Liver (tissue), 9 donors: ENCODE data around the gene LINC01488. TPM values are rescaled to one million over a fixed set of nuclear protein-coding genes. Genes with fewer than 3 reads are reported as not detected.

Experiments used
- DNase-seq: peaks from one replicate; pipeline ENCODE4 v3.0.0-alpha.2; 2017; ENCODE audit warnings: low spot score
- H3K27ac ChIP-seq, 2 donors: one replicate each; pipeline ENCODE4 v1.7.0; 2013; ENCODE audit warnings: inconsistent platforms in 2 of 2, low read length in 2 of 2, control low read depth in 1 of 2, low read depth in 1 of 2, mild to moderate bottlenecking in 1 of 2
- H3K27me3 ChIP-seq, 4 donors: one replicate each; pipeline versions ENCODE4 v1.6.1 to v1.7.0; 2013; ENCODE audit warnings: low read length in 3 of 4, inconsistent platforms in 1 of 4, mild to moderate bottlenecking in 1 of 4, moderate library complexity in 1 of 4; ENCODE audit not compliant: control insufficient read depth in 4 of 4, insufficient read depth in 4 of 4
- H3K36me3 ChIP-seq, 4 donors: one replicate each; pipeline versions ENCODE4 v1.6.1 to v1.7.0; 2013; ENCODE audit warnings: low read length in 3 of 4, mild to moderate bottlenecking in 3 of 4, low read depth in 1 of 4, moderate library complexity in 1 of 4; ENCODE audit not compliant: control insufficient read depth in 4 of 4, insufficient read depth in 3 of 4
- H3K4me1 ChIP-seq, 4 donors: one replicate each; pipeline versions ENCODE4 v1.6.1 to v1.7.0; 2013; ENCODE audit warnings: low read length in 3 of 4, mild to moderate bottlenecking in 3 of 4, moderate library complexity in 1 of 4; ENCODE audit not compliant: control insufficient read depth in 4 of 4, insufficient read depth in 4 of 4
- H3K4me3 ChIP-seq, 3 donors: one replicate each; pipeline versions ENCODE4 v1.6.1 to v1.7.0; 2013; ENCODE audit warnings: low read length in 3 of 3, control low read depth in 1 of 3, low read depth in 1 of 3, mild to moderate bottlenecking in 1 of 3
- H3K9ac ChIP-seq, 2 donors: one replicate each; pipeline ENCODE4 v1.7.0; 2013; ENCODE audit warnings: low read length in 2 of 2, mild to moderate bottlenecking in 2 of 2, moderate library complexity in 2 of 2, control low read depth in 1 of 2, low read depth in 1 of 2
- H3K9me3 ChIP-seq, 4 donors: one replicate each; pipeline versions ENCODE4 v1.6.1 to v1.7.0; 2013; ENCODE audit warnings: low read length in 3 of 4; ENCODE audit not compliant: control insufficient read depth in 4 of 4
- FOXA1 ChIP-seq: IDR thresholded peaks from 2 replicates; pipeline ENCODE4 v1.6.1; 2016; ENCODE audit warnings: antibody characterized with exemption
- HNF4G ChIP-seq: IDR thresholded peaks from 2 replicates; pipeline ENCODE4 v1.6.1; 2016; ENCODE audit warnings: antibody characterized with exemption
- JUND ChIP-seq, 2 donors: IDR thresholded peaks; 2 replicates each; pipeline ENCODE4 v1.6.1; 2016; ENCODE audit warnings: antibody characterized with exemption in 2 of 2
- NR2F2 ChIP-seq: IDR thresholded peaks from 2 replicates; pipeline ENCODE4 v1.6.1; 2016; ENCODE audit warnings: antibody characterized with exemption
- RAD21 ChIP-seq, 2 donors: IDR thresholded peaks; 2 replicates each; pipeline ENCODE4 v1.6.1; 2016; ENCODE audit warnings: antibody characterized with exemption in 2 of 2, mild to moderate bottlenecking in 2 of 2
- RXRA ChIP-seq, 2 donors: IDR thresholded peaks; 2 replicates each; pipeline ENCODE4 v1.6.1; 2017 to 2018; ENCODE audit warnings: antibody characterized with exemption in 2 of 2, mild to moderate bottlenecking in 1 of 2
- SP1 ChIP-seq: IDR thresholded peaks from 2 replicates; pipeline ENCODE4 v1.6.1; 2018; ENCODE audit warnings: antibody characterized with exemption, mild to moderate bottlenecking
- TAF1 ChIP-seq: conservative IDR thresholded peaks from 2 replicates; pipeline ENCODE4 v1.6.1; 2016; ENCODE audit warnings: antibody characterized with exemption, mild to moderate bottlenecking
- YY1 ChIP-seq: IDR thresholded peaks from 2 replicates; pipeline ENCODE4 v1.6.1; 2016; ENCODE audit warnings: antibody characterized with exemption, mild to moderate bottlenecking
- WGBS: extraction: QIAGEN DNeasy Blood & Tissue Kit; methylation state at CpG from one replicate; pipeline ENCODE4 v1.1.7; 2013; 5-methylcytosine and 5-hydroxymethylcytosine counted together
- polyA plus RNA-seq, 2 donors: library from polyadenylated mRNA; stranded (reverse) in 1 of 2; unstranded in 1 of 2; fragments of 200-250 nt in 1 of 2; fragments of >200 nt in 1 of 2; fragmentation: Nextera tagmentation in 1 of 2; extraction: Ambion mirVana in 1 of 2; gene quantifications; one replicate each; pipeline versions ENCODE4 v1.2.1 to v1.2.3, GENCODE V29; 2013 to 2015
- total RNA-seq, 2 donors: library from RNA; depleted of rRNA; stranded (reverse); fragments of >200 nt; gene quantifications; one replicate each; pipeline ENCODE4 v1.2.3, GENCODE V29; 2014
- TF ChIP-seq, protein P1 (sequence below): IDR thresholded peaks from 2 replicates; pipeline ENCODE4 v1.6.1; 2016; ENCODE audit warnings: antibody characterized with exemption, mild to moderate bottlenecking
- TF ChIP-seq, protein P2 (sequence below): IDR thresholded peaks from 2 replicates; pipeline ENCODE4 v1.6.1; 2016; ENCODE audit warnings: antibody characterized with exemption
- TF ChIP-seq, protein P3 (sequence below): IDR thresholded peaks from 2 replicates; pipeline ENCODE4 v1.6.1; 2016; ENCODE audit warnings: antibody characterized with exemption
- TF ChIP-seq, protein P4 (sequence below): fragments of 150-350 bp; IDR thresholded peaks from 2 replicates; pipeline ENCODE4 v1.5.1; 2017; ENCODE audit warnings: improper control_type of control experiment, low read depth, low read length; ENCODE audit not compliant: missing input control
- donor health status: healthy.
- donor health status: healthy.
- donor health status: healthy.
- donor health status: healthy.
- donor health status: healthy.

Gene LINC01488
- total and polyA plus RNA-seq, 4 donors: 0.05 to 2.3 (median 0.60) TPM

DNA sequence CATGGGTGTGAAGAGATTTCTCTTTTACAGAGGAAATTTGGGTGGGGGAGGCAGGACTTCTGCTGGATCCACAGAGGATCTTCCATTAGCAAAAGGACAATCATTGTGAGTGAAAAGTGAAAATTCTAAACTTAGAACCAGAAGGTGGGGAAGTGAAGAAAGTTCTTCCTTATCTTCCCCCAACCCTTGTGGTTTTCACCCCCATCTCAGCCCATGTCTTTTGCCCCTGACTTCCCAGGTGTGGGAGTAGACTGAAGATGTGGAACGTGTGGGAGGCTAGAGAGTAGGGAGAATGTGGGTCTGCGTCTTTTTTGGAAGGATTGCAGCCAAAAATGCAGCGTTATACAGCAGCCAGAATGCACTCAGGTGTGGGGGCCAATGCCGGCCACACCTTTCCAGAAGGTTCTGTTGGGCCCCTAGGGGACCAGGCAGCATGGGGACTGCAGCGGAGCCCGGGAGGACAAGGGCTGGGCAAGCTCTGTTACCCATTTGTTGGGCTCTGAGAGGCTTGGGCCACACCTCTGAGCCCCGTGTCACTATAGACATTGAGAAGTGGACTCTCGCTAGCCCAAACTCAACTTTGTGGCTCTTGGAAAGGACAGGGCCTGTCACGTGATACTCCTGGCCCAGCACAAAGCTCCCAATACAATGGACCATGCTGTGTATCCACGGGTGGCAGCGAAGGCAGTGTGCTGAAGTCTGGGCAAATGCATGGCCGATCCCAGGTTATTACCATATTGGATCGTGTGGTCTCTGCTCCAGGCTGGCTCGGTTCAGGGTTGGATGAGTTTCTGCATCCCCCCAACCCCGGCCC, 32.8 kb upstream of the LINC01488 start (continued):
- TF ChIP-seq, protein P1, sequence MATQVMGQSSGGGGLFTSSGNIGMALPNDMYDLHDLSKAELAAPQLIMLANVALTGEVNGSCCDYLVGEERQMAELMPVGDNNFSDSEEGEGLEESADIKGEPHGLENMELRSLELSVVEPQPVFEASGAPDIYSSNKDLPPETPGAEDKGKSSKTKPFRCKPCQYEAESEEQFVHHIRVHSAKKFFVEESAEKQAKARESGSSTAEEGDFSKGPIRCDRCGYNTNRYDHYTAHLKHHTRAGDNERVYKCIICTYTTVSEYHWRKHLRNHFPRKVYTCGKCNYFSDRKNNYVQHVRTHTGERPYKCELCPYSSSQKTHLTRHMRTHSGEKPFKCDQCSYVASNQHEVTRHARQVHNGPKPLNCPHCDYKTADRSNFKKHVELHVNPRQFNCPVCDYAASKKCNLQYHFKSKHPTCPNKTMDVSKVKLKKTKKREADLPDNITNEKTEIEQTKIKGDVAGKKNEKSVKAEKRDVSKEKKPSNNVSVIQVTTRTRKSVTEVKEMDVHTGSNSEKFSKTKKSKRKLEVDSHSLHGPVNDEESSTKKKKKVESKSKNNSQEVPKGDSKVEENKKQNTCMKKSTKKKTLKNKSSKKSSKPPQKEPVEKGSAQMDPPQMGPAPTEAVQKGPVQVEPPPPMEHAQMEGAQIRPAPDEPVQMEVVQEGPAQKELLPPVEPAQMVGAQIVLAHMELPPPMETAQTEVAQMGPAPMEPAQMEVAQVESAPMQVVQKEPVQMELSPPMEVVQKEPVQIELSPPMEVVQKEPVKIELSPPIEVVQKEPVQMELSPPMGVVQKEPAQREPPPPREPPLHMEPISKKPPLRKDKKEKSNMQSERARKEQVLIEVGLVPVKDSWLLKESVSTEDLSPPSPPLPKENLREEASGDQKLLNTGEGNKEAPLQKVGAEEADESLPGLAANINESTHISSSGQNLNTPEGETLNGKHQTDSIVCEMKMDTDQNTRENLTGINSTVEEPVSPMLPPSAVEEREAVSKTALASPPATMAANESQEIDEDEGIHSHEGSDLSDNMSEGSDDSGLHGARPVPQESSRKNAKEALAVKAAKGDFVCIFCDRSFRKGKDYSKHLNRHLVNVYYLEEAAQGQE: no peak
- TF ChIP-seq YY1: no peak

DNA sequence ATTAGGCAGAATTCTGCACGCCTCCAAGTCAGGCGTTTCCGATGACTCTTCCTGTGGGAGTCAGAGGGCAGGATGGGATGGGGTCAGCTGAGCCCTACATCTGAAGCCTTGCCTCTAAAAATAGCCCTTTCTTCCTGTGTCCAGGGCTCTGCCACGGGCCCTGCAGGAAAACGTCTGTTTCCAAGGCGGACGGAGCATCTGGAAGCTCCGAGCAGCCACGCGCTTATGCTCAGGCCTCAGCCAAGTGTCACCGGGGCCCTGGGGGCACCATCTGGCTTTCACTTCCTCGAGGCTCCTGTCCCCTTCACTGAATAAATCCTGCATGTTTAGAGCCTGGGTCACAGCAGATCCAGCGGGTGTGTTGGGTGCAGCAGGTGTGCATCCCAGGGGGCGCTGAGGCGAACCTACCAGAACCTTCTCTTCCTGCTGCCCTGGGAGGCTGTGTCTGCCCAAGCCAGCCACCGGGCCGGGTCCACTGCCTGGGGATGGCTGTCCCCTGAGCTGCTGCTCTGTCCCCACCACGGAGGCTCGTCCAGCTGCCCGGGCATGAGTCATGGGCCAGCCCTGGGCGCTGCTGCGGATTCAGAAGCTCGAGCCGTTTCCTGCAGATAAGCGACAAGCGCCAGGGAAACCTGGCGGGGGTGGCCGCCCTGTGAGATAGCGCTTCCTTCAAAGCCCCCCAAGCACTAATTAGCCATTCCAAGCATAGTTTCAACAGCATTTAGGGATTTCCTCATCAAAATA, 32.0 kb upstream of the LINC01488 start:
- DNase-seq: no peak
- WGBS: 62% methylated on average over 29 of the region's 29 CpGs
- Histone ChIP-seq H3K27ac (peak overlapping the region; percentile 65 to 74), H3K27me3 (no peaks in the 10 kb centered on the region), H3K9ac (no peak overlapping the region), H3K36me3 (no peaks in the 10 kb centered on the region), H3K9me3 (no peaks in the 10 kb centered on the region), H3K4me3 (no peak overlapping the region), H3K4me1 (peaks cover 0 to 4% (median under 1%) of the 10 kb centered on the region in 4 donors)
- no peak for TF ChIP-seq TAF1
- TF ChIP-seq, protein P2, sequence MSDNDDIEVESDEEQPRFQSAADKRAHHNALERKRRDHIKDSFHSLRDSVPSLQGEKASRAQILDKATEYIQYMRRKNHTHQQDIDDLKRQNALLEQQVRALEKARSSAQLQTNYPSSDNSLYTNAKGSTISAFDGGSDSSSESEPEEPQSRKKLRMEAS: peak; percentile 55
- TF ChIP-seq FOXA1: no peak
- peak; percentile 31 to 39 for TF ChIP-seq JUND (IDR thresholded peaks at IDR 0.05)
- TF ChIP-seq, protein P3, sequence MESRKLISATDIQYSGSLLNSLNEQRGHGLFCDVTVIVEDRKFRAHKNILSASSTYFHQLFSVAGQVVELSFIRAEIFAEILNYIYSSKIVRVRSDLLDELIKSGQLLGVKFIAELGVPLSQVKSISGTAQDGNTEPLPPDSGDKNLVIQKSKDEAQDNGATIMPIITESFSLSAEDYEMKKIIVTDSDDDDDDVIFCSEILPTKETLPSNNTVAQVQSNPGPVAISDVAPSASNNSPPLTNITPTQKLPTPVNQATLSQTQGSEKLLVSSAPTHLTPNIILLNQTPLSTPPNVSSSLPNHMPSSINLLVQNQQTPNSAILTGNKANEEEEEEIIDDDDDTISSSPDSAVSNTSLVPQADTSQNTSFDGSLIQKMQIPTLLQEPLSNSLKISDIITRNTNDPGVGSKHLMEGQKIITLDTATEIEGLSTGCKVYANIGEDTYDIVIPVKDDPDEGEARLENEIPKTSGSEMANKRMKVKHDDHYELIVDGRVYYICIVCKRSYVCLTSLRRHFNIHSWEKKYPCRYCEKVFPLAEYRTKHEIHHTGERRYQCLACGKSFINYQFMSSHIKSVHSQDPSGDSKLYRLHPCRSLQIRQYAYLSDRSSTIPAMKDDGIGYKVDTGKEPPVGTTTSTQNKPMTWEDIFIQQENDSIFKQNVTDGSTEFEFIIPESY: no peak
- TF ChIP-seq, protein P4, sequence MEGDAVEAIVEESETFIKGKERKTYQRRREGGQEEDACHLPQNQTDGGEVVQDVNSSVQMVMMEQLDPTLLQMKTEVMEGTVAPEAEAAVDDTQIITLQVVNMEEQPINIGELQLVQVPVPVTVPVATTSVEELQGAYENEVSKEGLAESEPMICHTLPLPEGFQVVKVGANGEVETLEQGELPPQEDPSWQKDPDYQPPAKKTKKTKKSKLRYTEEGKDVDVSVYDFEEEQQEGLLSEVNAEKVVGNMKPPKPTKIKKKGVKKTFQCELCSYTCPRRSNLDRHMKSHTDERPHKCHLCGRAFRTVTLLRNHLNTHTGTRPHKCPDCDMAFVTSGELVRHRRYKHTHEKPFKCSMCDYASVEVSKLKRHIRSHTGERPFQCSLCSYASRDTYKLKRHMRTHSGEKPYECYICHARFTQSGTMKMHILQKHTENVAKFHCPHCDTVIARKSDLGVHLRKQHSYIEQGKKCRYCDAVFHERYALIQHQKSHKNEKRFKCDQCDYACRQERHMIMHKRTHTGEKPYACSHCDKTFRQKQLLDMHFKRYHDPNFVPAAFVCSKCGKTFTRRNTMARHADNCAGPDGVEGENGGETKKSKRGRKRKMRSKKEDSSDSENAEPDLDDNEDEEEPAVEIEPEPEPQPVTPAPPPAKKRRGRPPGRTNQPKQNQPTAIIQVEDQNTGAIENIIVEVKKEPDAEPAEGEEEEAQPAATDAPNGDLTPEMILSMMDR: no peak
- no peak for TF ChIP-seq HNF4G
- no peak for TF ChIP-seq YY1
- peak; percentile 91 for TF ChIP-seq NR2F2
- TF ChIP-seq SP1: peak; percentile 35
- TF ChIP-seq RXRA (IDR thresholded peaks at IDR 0.05): peak in 1 of 2 donors; percentile 35
- TF ChIP-seq RAD21 (IDR thresholded peaks at IDR 0.05): peak in 1 of 2 donors; percentile 15
- TF ChIP-seq, protein P1: no peak
